Stimulated activated CD4-positive, alpha-beta T cell treated with anti-CD3 and anti-CD28 coated beads, Interleukin-1b, Interleukin-23, amount 100 ng/mL, for 48 hours (primary cell): ENCODE results near the gene INCA1.

ENCODE experiments used
- DNase-seq: peaks from one replicate; pipeline ENCODE4 v3.0.0-alpha.2; 2020

Gene INCA1

DNA sequence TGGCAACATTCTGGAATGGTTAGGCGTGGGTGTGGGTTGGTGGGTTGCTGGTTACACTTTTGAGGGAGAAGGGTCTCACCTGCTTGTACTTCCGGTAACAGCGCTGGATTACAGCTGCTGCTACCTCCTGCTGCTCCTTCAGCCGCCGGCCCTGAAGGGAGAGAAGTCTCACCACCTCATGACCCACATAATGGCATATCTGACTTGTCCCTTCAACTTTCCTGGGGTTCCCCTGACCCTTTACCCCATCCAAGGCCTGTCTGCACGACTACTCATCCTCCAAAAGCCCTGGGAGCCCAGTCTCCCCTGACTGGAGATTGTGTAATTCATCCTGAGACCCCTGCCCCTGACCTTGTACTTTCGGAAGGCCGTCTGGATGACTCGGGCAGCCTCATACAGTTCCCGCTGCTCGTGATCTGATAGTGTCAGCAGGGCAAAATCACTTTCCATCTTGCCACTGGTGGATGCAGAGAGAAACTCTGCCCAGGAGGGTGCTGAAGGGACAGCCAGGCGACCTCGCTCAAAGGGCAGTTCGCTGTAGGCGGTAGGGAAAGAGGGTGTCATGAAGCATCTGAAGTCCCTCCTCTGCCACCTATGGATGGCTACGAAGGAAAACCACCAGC lies 27.7 kb downstream of the INCA1 start:
- peak; percentile 67 for DNase-seq

- DNase-seq, result peak; percentile 69
These were observed 28.2 kb downstream of the INCA1 start for GRCh38 chr17:4969047-4969550.

- peak; percentile 46 for DNase-seq
These were observed 28.8 kb downstream of the INCA1 start for GRCh38 chr17:4968486-4969046.

- peak; percentile 94 for DNase-seq
These were observed 29.5 kb downstream of the INCA1 start, which contains the start of gene SPAG7 for GRCh38 chr17:4967539-4968485. TSS of gene SPAG7 (minus strand) at chr17:4967817. CDS start at chr17:4967804, 13 bp downstream.

DNA sequence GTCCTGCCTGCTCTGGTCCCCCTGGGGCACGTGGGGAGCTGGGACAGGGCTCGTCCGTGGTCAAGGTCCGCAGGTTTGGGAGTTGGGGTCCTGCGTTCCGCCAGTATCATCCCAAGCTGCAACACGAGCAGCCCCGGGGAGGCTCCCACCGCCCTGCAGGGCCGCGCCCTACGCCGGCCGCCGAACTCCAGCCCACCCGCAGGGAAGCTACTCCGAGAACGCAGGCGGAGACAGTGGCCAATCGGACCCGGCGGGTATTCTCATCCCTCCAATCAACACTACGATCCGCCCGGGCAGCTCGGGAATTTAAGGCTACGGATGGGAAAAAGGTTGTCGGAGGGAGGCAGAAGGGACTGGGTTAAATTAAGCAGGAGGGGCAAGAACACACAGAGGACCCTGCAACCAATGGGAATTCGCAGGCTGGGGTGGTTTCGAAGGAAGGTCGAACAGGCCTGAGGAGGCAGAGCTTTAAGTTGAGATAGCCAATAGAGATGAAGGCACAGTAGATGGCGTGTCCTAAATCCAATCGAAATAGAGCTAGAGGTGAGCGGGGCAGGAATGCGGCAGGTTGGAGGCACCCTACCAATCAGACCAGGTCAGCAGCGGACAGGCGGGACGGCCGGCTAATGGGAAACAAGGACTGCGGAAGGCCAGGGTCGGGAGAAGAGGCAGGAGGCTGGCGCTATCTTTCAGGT lies 30.3 kb downstream of the INCA1 start:
- peak; percentile 94 for DNase-seq

DNA sequence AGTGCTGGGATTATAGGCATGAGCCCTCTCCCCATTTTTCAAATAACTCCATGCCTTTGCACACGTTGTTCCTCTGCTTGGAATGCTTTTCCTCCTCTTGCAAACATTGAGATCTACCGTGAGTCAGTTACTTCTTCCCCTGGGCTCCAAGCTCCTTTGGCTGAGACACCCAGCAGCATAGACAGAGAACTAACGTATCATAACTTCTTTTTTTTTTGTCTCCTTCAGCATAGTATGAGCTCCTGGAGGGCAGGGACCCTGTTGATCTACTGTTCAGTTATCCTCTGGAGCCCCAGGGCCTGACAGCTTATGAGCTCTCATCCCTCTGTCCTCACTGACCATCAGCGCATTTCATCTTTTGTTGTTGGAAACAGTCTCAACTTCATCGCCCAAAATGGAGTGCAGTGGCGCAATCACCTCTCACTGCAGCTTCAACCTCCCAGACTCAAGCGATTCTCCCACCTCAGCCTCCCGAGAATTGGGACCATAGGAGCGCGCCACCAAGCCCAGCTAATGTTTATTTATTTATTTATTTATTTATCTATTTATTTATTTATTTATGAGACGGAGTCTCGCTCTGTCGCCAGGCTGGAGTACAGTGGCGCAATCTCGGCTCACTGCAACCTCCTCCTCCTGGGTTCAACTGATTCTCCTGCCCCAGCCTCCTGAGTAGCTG lies 31.9 kb downstream of the INCA1 start:
- no peak for DNase-seq

DNA sequence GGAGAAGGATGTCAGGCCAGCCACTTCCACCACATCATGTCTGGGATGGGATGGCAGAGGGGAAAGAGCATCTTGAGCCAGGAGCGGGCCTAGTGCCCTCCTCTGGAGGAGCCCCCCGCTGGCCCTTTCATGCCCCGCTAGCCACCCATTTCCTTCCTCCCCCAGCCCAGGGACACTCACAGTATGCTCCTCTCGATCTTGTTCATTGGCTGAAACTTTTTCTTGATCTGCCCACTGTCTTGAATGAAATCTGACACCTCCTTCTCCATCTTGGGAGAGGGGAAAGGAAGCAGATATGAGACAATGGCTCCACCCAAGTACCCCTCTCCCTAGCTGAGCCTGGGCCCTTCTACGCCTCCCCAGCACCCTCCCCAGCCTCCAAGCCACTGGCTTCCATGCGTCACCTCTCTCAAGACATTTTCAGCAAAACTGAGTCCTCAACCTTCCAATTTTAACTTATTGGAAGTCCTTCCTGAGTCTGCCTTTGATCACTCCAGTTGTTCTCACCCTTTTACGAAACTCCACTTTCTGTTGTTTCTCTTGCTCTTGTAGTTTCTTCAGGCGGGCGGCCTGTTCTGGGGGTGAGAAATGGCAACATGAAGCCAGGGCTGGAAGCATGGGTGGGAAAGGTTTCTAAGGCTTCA lies 36.9 kb downstream of the INCA1 start:
- DNase-seq, result no peak

DNA sequence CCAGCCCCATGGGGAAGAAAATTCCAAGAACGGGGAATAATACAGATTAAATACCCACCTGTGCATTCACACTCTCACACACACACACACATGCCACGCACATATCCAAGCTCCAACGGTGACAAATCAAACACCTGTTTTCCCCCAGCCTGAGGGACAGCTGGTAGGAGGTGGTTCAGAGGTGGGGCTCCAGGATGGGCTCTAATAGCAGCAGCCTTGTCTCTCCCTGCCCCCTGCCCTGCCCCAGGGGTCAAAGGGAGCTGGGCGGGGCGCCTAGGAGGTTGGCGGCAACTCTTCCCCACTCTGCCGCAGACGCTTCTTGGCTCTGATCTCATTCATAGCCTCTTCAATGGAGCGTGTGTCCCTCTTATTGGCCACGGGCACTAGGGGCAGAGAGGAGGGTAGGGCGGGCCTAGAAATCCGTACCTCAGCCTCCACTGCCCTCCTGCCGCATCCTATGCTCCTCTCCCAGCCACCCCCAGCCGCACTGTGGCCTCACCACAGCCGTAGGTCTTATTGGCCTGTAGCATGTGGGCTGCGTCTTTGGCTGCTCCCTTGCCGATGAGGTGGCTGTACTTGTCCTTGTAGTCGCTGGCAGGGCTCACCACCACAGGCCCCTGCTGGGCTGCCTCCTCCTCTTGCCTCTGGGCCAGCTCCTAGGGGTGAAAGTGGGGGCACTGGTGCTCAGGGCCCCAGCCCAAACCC lies 37.9 kb downstream of the INCA1 start:
- no peak for DNase-seq

- DNase-seq, result no peak
These were observed 39.2 kb downstream of the INCA1 start for GRCh38 chr17:4958102-4958501.

GRCh38 chr17:4956493-4957061 lies 40.7 kb downstream of the INCA1 start:
- peak; percentile 52 for DNase-seq

GRCh38 chr17:4955091-4955490 lies 42.2 kb downstream of the INCA1 start:
- no peak for DNase-seq

DNA sequence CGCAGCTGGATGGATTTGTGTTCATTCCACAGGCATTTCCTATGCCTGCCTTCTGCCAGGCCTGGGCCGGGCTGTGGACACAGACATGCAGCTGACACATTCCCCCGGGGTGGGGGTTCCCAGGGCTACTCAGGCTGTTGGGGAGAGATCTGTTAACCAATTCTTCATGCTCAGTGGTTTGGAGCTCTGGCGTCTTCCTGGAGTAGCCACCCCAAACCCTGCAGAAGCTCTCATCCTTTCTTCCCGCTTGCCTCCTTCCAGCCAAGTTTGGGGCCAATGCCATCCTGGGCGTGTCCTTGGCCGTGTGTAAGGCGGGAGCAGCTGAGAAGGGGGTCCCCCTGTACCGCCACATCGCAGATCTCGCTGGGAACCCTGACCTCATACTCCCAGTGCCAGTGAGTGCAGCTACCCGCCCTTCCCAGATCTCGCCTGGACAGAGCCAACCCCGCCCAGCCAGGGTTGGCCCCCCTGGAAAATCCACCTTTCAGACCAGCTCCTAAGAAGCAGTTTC lies 43.8 kb downstream of the INCA1 start:
- DNase-seq, result no peak

- DNase-seq, result no peak
These were observed 45.8 kb downstream of the INCA1 start for GRCh38 chr17:4951486-4951885.

DNA sequence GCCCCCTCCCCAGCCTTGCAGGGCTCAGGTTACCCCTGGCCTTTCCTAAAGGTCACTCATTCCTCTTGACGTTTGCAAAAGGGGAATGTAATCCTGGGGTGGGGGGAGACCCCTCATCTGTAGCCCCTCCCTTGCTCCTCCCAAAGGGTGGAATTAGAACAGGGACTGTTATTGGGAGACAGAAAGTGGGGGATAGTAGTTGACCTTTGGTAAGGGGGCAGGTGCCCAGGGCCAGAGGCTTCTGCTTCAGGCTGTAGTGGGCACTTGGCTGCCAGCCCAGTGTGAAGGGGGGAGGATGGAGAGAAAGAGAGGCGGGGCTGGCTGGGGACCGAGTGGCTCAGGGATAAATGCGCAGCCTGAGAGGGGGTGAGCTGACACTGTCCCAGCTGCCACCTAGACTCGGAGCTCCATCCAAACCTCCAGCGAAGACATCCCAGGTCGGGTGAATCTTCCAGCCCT lies 46.5 kb downstream of the INCA1 start, which contains the start of gene ENO3:
Gene ENO3, plus strand, starts transcription at position 374 of the 459 bp plus-strand sequence. CDS start 711 bp downstream, outside the sequence.
- no peak for DNase-seq

- peak; percentile 42 for DNase-seq
These were observed 47.1 kb downstream of the INCA1 start for GRCh38 chr17:4950075-4950745.

DNA sequence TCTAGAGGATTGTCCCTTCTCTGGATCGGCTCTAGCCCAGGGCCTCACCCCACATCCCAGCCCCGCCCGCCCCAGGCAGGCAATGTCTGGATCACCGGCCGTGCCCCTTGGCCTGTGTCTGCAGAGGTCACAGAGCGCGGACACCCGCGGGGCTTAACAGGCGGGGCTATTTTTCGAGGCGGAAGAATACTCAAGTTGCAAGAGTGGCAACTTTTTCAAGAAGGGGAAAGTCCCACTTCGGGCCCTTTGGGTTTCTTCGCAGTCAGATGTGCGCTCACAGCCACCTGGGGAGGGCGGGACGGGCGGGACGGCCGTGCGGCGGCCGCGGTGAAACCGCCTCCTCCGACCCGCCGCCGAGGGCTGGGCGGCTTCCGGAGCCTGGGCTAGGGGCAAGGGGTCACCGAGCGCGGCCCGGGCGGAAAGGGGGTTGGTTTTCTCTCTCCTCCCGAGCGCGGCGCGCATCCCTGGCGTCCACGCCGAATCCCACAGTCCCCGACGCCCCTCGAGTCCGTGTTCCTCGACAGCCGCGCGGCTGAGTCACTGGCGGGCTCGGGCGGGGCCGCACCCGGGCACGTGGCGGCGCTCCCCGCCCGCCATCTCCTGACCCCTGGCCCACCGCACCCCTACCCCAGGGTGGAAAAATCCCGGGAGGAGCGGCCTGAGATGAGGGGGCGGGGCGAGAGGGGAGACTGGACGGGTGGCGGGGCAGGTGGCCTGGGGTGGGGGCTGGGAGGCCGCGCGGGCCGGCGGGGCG lies 47.8 kb downstream of the INCA1 start:
- DNase-seq, result peak; percentile 79

DNA sequence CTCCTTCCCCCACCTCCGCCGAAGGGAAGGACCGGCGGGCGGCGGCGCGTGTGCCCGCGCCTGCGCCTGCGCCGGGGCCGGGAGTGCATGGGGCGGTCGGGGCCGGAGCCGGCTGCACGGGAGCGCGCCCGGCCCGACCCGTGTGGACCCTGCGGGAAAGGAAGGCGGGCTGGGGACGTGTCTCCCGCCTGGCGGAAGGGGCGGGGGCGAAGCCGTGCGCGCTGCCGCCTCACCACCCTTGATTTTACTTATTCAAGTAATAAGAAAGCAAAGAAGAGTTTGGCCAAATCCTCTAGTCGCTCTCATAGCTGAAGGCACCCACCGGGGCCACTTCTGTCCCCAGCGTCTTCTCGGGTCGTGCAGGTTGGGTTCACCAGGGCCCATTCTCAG lies 48.4 kb downstream of the INCA1 start:
- peak; percentile 81 for DNase-seq

DNA sequence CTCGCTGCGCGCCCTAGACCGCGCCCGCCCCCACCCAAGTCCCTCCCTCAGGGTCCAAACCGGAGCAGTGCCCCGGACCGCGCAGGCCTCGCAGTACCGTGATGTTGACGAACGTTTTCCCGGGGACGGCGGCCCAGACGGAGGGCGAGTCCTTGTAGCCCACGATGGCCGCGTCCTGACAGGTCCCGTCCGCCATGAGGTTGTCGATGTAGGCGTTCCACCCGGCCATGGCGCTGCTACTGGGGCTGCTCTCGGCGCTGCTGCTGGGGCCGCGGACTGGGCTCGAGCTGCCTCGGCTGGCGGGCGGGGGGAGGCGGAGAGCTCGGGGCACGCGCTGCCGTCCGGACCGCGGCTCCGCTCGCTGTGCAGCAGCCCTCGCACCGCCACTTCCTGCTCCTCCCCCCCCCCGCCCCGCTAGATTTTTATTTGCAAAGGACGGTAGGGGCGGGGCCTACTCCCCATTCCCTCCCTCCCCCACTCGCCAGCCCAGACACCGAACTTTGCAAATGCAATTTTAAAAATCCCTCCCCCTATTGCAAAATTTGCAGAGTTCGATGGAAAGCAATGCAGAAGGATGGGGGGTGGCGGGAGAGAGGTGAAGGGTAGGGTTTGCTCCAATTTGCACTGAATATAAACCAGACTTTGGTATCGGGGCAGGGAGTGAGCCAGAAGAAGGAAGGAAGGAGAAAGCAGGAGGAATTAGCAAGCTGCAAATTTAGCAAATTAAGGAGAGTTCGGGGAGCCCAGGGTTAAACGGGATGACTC lies 49.0 kb downstream of the INCA1 start, which contains the start of gene PFN1:
Gene PFN1, minus strand, starts transcription at position 365 of the 765 bp plus-strand sequence. Its CDS starts 136 bp downstream, at position 229.
- peak; percentile 92 for DNase-seq
